Sigmoid colon (tissue), 4 donors: ENCODE results near the gene DXO.

Experiments
- CTCF ChIP-seq, 4 experiments: fragments of 450-650 bp in 3 of 4; fragments of 200-600 bp in 1 of 4; IDR thresholded peaks; one replicate each; pipeline ENCODE4 v1.5.1; 2016 to 2019; ENCODE audit warnings: antibody characterized with exemption in 4 of 4, mild to moderate bottlenecking in 3 of 4, moderate library complexity in 2 of 4
- POLR2A ChIP-seq, 2 donors: fragments of 450-650 bp; IDR thresholded peaks; one replicate each; pipeline ENCODE4 v1.6.1; 2016; ENCODE audit warnings: antibody characterized with exemption in 2 of 2, mild to moderate bottlenecking in 2 of 2, moderate library complexity in 2 of 2
- POLR2AphosphoS5 ChIP-seq, 4 donors: sonication (generic); formaldehyde crosslinking; IDR thresholded peaks; one replicate each; pipeline ENCODE4 v1.6.1; 2017; ENCODE audit warnings: antibody characterized with exemption in 4 of 4

- TF ChIP-seq CTCF (IDR thresholded peaks at IDR 0.05) (no peak), POLR2AphosphoS5 (IDR thresholded peaks at IDR 0.05) (no peak), POLR2A (IDR thresholded peaks at IDR 0.05) (no peak)
Observed at GRCh38 chr6:31933537-31933936, 38.4 kb downstream of the DXO start.
